Spleen (tissue), 7 donors: ENCODE measurements around the gene PGS1.

ENCODE experiments used
- POLR2A ChIP-seq, 3 donors: fragments of 450-650 bp; IDR thresholded peaks; one replicate each; pipeline ENCODE4 v1.5.1; 2017; ENCODE audit warnings: antibody characterized with exemption in 3 of 3, mild to moderate bottlenecking in 1 of 3
- POLR2AphosphoS5 ChIP-seq, 3 donors: sonication (generic); formaldehyde crosslinking; IDR thresholded peaks; one replicate each; pipeline ENCODE4 v1.5.1; 2017; ENCODE audit warnings: antibody characterized with exemption in 3 of 3
- TF ChIP-seq, protein P1 (sequence below), 11 experiments: fragments of 200-600 bp in 7 of 11; fragments of 450-650 bp in 4 of 11; sonication (generic) in 4 of 11; IDR thresholded peaks in 8 of 11; conservative IDR thresholded peaks in 3 of 11; 1 replicate in 7 of 11; 2 replicates in 4 of 11; pipeline versions ENCODE4 v1.4.0 to v1.8.0; 2016 to 2021; ENCODE audit warnings: antibody characterized with exemption in 11 of 11, inconsistent platforms in 4 of 11, mild to moderate bottlenecking in 1 of 11
- donor health status: DM: no; HTN: no; CAD: no; lungs with moderate emphysema.
- donor health status: DM: no; HTN: no; CAD: no.
- donor health status: DM: no; HTN: no; CAD: no.

DNA sequence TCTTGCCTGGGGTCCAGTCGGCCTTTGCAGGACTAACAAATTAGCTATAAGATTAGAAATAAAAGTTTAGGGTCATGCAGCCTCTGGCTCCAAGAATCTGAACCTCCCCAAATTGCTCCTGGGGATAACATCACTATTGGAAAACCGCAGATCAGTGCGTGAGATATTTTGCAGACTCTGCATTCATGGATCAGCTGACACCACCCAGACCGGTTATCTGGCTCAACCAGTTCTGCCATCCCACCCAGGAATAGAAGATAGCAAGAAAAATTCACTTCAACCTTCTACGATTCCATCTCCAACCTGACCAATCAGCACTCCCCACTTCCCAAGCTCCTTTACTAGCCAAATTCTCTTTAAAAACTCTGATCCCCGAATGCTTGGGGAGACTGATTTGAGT is 4.3 kb upstream of the PGS1 start:
- TF ChIP-seq POLR2A (IDR thresholded peaks at IDR 0.05) (no peak), POLR2AphosphoS5 (IDR thresholded peaks at IDR 0.05) (no peak)
- TF ChIP-seq, protein P1, sequence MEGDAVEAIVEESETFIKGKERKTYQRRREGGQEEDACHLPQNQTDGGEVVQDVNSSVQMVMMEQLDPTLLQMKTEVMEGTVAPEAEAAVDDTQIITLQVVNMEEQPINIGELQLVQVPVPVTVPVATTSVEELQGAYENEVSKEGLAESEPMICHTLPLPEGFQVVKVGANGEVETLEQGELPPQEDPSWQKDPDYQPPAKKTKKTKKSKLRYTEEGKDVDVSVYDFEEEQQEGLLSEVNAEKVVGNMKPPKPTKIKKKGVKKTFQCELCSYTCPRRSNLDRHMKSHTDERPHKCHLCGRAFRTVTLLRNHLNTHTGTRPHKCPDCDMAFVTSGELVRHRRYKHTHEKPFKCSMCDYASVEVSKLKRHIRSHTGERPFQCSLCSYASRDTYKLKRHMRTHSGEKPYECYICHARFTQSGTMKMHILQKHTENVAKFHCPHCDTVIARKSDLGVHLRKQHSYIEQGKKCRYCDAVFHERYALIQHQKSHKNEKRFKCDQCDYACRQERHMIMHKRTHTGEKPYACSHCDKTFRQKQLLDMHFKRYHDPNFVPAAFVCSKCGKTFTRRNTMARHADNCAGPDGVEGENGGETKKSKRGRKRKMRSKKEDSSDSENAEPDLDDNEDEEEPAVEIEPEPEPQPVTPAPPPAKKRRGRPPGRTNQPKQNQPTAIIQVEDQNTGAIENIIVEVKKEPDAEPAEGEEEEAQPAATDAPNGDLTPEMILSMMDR (IDR thresholded peaks at IDR 0.05 in 8 of 11, conservative IDR thresholded peaks at IDR 0.05 in 3 of 11), result no peak
